Neural progenitor cell (in vitro differentiated cells): ENCODE data around the gene PODXL2. TPM values are rescaled to one million over a fixed set of nuclear protein-coding genes. Genes with fewer than 3 reads are reported as not detected.

ENCODE experiments used
- DNase-seq: peaks from one replicate; pipeline ENCODE4 v3.0.0-alpha.2; 2016; ENCODE audit warnings: low spot score
- H2AFZ ChIP-seq: fragments of 200-600 bp; sonication (generic); replicated peaks from 2 replicates; pipeline ENCODE4 v1.6.1; 2016; ENCODE audit warnings: antibody characterized with exemption
- H3F3A ChIP-seq: fragments of 200-600 bp; sonication (generic); 2 replicates; pipeline ENCODE4 v1.6.1; 2016; ENCODE audit warnings: antibody characterized with exemption, low read depth
- H3K27ac ChIP-seq: fragments of 200-600 bp; sonication (generic); 2 replicates; pipeline ENCODE4 v1.5.1; 2016; ENCODE audit warnings: mild to moderate bottlenecking
- H3K27me3 ChIP-seq: fragments of 200-600 bp; sonication (generic); 2 replicates; pipeline ENCODE4 v1.6.1; 2016; ENCODE audit warnings: mild to moderate bottlenecking, moderate library complexity
- H3K36me3 ChIP-seq: fragments of 200-600 bp; sonication (generic); 2 replicates; pipeline ENCODE4 v1.5.1; 2016
- H3K4me1 ChIP-seq: fragments of 200-600 bp; sonication (generic); 2 replicates; pipeline ENCODE4 v1.6.1; 2016; ENCODE audit warnings: mixed run types
- H3K4me2 ChIP-seq: fragments of 200-600 bp; sonication (generic); 2 replicates; pipeline ENCODE4 v1.6.1; 2016
- H3K4me3 ChIP-seq: fragments of 200-600 bp; sonication (generic); 2 replicates; pipeline ENCODE4 v1.5.1; 2016
- H3K79me2 ChIP-seq: fragments of 200-600 bp; sonication (generic); 2 replicates; pipeline ENCODE4 v1.6.1; 2016; ENCODE audit warnings: low read depth
- H3K9ac ChIP-seq: fragments of 200-600 bp; sonication (generic); 2 replicates; pipeline ENCODE4 v1.6.1; 2016
- H3K9me3 ChIP-seq: fragments of 200-600 bp; sonication (generic); 2 replicates; pipeline ENCODE4 v1.5.1; 2016; ENCODE audit warnings: low read depth
- H4K20me1 ChIP-seq: fragments of 200-600 bp; sonication (generic); 2 replicates; pipeline ENCODE4 v1.6.1; 2016; ENCODE audit warnings: low read depth
- H3K27ac Mint-ChIP-seq: 3 replicates; pipeline ENCODE4 v1.8.0; 2021; ENCODE audit warnings: mixed read lengths
- H3K27me3 Mint-ChIP-seq: 2 replicates; pipeline ENCODE4 v1.8.0; 2022; ENCODE audit warnings: low read depth, mild to moderate bottlenecking, inconsistent platforms, moderate library complexity, mixed read lengths; ENCODE audit not compliant: insufficient read depth
- H3K36me3 Mint-ChIP-seq: 3 replicates; pipeline ENCODE4 v1.8.0; 2021; ENCODE audit warnings: mixed read lengths
- H3K4me1 Mint-ChIP-seq: 3 replicates; pipeline ENCODE4 v1.8.0; 2021; ENCODE audit warnings: mixed read lengths
- H3K4me3 Mint-ChIP-seq: 3 replicates; pipeline ENCODE4 v1.8.0; 2021; ENCODE audit warnings: mild to moderate bottlenecking, moderate library complexity, mixed read lengths
- H3K9me3 Mint-ChIP-seq: 3 replicates; pipeline ENCODE4 v1.8.0; 2020; ENCODE audit warnings: mixed read lengths
- EZH2 ChIP-seq: fragments of 200-600 bp; sonication (generic); IDR thresholded peaks from 2 replicates; pipeline ENCODE4 v1.6.1; 2017; ENCODE audit warnings: antibody characterized with exemption, mild to moderate bottlenecking, moderate library complexity
- EZH2phosphoT487 ChIP-seq: fragments of 200-600 bp; sonication (generic); IDR thresholded peaks from 2 replicates; pipeline ENCODE4 v1.6.1; 2017; ENCODE audit warnings: antibody characterized with exemption
- total RNA-seq: library from RNA; depleted of rRNA; stranded (reverse); fragments of >200 nt; gene quantifications from 2 replicates; pipeline ENCODE4 v1.2.3, GENCODE V29; 2015; ENCODE audit warnings: low replicate concordance
- TF ChIP-seq, protein P1 (sequence below): fragments of 200-600 bp; sonication (generic); IDR thresholded peaks from 2 replicates; pipeline ENCODE4 v1.5.1; 2017; ENCODE audit warnings: antibody characterized with exemption, mild to moderate bottlenecking

Gene PODXL2
- total RNA-seq, 1 donor from 2014 or later, result 18.4 TPM

- Histone ChIP-seq H4K20me1 (no peaks in the 10 kb centered on the region), H3K4me1 (no peaks in the 10 kb centered on the region), H3K36me3 (no peaks in the 10 kb centered on the region), H3K9ac (no peak overlapping the region), H3K4me2 (no peak overlapping the region), H3K79me2 (no peaks in the 10 kb centered on the region), H3K27ac (no peak overlapping the region), H3F3A (no peaks in the 10 kb centered on the region), H3K4me3 (no peak overlapping the region), H3K27me3 (no peaks in the 10 kb centered on the region), H3K9me3 (no peaks in the 10 kb centered on the region), H2AFZ (no peak overlapping the region)
- no peaks in the 10 kb centered on the region for H3K9me3 Mint-ChIP-seq
- H3K4me1 Mint-ChIP-seq, result peaks cover 9% of the 10 kb centered on the region
- TF ChIP-seq, protein P1, sequence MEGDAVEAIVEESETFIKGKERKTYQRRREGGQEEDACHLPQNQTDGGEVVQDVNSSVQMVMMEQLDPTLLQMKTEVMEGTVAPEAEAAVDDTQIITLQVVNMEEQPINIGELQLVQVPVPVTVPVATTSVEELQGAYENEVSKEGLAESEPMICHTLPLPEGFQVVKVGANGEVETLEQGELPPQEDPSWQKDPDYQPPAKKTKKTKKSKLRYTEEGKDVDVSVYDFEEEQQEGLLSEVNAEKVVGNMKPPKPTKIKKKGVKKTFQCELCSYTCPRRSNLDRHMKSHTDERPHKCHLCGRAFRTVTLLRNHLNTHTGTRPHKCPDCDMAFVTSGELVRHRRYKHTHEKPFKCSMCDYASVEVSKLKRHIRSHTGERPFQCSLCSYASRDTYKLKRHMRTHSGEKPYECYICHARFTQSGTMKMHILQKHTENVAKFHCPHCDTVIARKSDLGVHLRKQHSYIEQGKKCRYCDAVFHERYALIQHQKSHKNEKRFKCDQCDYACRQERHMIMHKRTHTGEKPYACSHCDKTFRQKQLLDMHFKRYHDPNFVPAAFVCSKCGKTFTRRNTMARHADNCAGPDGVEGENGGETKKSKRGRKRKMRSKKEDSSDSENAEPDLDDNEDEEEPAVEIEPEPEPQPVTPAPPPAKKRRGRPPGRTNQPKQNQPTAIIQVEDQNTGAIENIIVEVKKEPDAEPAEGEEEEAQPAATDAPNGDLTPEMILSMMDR, result no peak
- TF ChIP-seq EZH2 (no peak), EZH2phosphoT487 (no peak)
- H3K4me3 Mint-ChIP-seq, result no peak overlapping the region
- DNase-seq, result no peak
- peaks cover 4% of the 10 kb centered on the region for H3K36me3 Mint-ChIP-seq
- no peaks in the 10 kb centered on the region for H3K27me3 Mint-ChIP-seq
- no peak overlapping the region for H3K27ac Mint-ChIP-seq
These were observed 11.0 kb downstream of the PODXL2 start for GRCh38 chr3:127640042-127640355.

DNA sequence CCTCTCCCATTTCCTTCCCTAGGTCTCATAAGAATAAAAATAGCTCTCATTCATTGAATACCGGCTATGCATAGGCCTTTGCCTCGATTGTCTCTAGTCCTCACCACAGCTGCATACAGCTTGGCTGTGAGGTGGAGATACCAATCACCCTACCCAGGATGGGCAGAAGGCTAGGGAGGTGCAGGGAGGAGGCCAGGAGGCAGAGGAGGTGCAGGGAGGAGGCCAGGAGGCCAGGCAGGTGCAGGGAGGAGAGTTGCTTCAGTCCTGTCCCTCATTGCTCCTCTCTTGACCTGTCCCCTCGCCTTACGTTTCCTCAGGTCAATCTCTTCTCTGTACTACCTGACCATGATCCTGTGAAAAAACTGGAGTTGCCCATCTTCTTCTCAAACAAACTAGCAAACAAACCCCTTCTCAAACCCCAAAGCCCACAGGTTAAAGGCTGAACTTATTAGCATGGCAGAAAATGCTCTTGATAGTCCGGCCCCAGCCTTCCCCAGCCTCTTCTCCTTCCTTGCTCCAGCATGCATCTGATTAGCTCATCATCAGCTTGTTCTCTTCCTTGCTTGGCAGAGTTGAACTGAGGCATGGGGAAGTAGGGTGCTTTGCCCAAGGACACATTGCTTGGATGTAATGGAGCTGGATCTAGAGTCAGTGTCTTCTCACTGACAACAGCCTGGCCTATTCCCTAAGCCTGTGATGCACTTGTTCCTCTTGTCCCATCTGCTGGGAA lies 15.8 kb downstream of the PODXL2 start:
- no peaks in the 10 kb centered on the region for H3K9me3 ChIP-seq
- no peak for DNase-seq
- no peak overlapping the region for H3K4me2 ChIP-seq
- H3K4me1 ChIP-seq, result peaks cover 15% of the 10 kb centered on the region
- H2AFZ ChIP-seq, result no peak overlapping the region
- H3K4me1 Mint-ChIP-seq, result peaks cover 8% of the 10 kb centered on the region
- no peak overlapping the region for H3K4me3 ChIP-seq
- H3K9ac ChIP-seq, result no peak overlapping the region
- no peak overlapping the region for H3K4me3 Mint-ChIP-seq
- peaks cover 7% of the 10 kb centered on the region for H3K36me3 Mint-ChIP-seq
- H3F3A ChIP-seq, result peaks cover 8% of the 10 kb centered on the region
- H3K27ac ChIP-seq, result no peak overlapping the region
- TF ChIP-seq EZH2phosphoT487 (no peak), EZH2 (no peak)
- TF ChIP-seq, protein P1, result no peak
- H3K79me2 ChIP-seq, result no peaks in the 10 kb centered on the region
- no peaks in the 10 kb centered on the region for H3K9me3 Mint-ChIP-seq
- H3K27ac Mint-ChIP-seq, result no peak overlapping the region
- no peaks in the 10 kb centered on the region for H3K27me3 ChIP-seq
- H3K27me3 Mint-ChIP-seq, result peaks cover 2% of the 10 kb centered on the region
- H3K36me3 ChIP-seq, result no peaks in the 10 kb centered on the region
- no peaks in the 10 kb centered on the region for H4K20me1 ChIP-seq

GRCh38 chr3:127645371-127646015 lies 16.5 kb downstream of the PODXL2 start:
- TF ChIP-seq, protein P1, result no peak
- no peak for TF ChIP-seq EZH2
- no peak for TF ChIP-seq EZH2phosphoT487
- H3K4me3 Mint-ChIP-seq, result no peak overlapping the region
- Histone ChIP-seq H4K20me1 (no peaks in the 10 kb centered on the region), H3K4me3 (no peak overlapping the region), H3K27me3 (no peaks in the 10 kb centered on the region), H3K79me2 (no peaks in the 10 kb centered on the region), H3K4me1 (peaks cover 15% of the 10 kb centered on the region), H3F3A (peaks cover 8% of the 10 kb centered on the region), H3K36me3 (no peaks in the 10 kb centered on the region), H3K4me2 (no peak overlapping the region), H3K9ac (no peak overlapping the region), H2AFZ (no peak overlapping the region), H3K27ac (no peak overlapping the region), H3K9me3 (no peaks in the 10 kb centered on the region)
- peaks cover 7% of the 10 kb centered on the region for H3K36me3 Mint-ChIP-seq
- no peak for DNase-seq
- no peak overlapping the region for H3K27ac Mint-ChIP-seq
- no peaks in the 10 kb centered on the region for H3K9me3 Mint-ChIP-seq
- peaks cover 7% of the 10 kb centered on the region for H3K4me1 Mint-ChIP-seq
- H3K27me3 Mint-ChIP-seq, result peaks cover 2% of the 10 kb centered on the region
